Measurements from ENCODE around the gene TTC4.

- no peak for TF ChIP-seq CTCF (IDR thresholded peaks at IDR 0.05)
- TF ChIP-seq POLR2A (IDR thresholded peaks at IDR 0.05) = no peak
These were observed 52.4 kb downstream of the TTC4 start for GRCh38 chr1:54768093-54768492.
